H1 (cell line): ENCODE results near the gene TMEM129. TPM values are rescaled to one million over a fixed set of nuclear protein-coding genes. Genes with fewer than 3 reads are reported as not detected.

Source experiments
- CTCF ChIA-PET: fragments of 300-600 bp; sonication (Branson Sonifier 250); formaldehyde crosslinking; loops from one replicate; lab custom pipeline; 2021; ENCODE audit not compliant: partially characterized antibody; lab: Charles Lee
- POLR2A ChIA-PET: fragments of 300-600 bp; sonication (Branson Sonifier 250); formaldehyde crosslinking; loops from one replicate; lab custom pipeline; 2021; ENCODE audit warnings: inconsistent platforms; ENCODE audit not compliant: partially characterized antibody; lab: Charles Lee
- DNase-seq, 2 experiments: peaks; one replicate each; pipeline versions ENCODE4 v3.0.0 to v3.0.0-alpha.2; 2010 to 2022; ENCODE audit warnings: low spot score in 2 of 2, low read depth in 1 of 2, mixed read lengths in 1 of 2
- FAIRE-seq: peaks from 2 replicates; lab custom pipeline; 2011; peaks lifted over from hg19 to GRCh38; lab: Jason Lieb, UNC
- H2AFZ ChIP-seq: 2 replicates; pipeline ENCODE4 v1.8.1; 2012; ENCODE audit warnings: low read length, inconsistent platforms
- H2AK5ac ChIP-seq: 2 replicates; pipeline ENCODE4 v1.6.1; 2013; ENCODE audit warnings: low read depth, low read length
- H2BK120ac ChIP-seq: replicated peaks from 2 replicates; pipeline ENCODE3; 2013; ENCODE audit warnings: low read depth, low read length, inconsistent platforms
- H2BK12ac ChIP-seq: 2 replicates; pipeline ENCODE4 v1.6.1; 2013; ENCODE audit warnings: low read depth, low read length
- H2BK15ac ChIP-seq: 2 replicates; pipeline ENCODE4 v1.6.1; 2013; ENCODE audit warnings: low read length
- H2BK20ac ChIP-seq: 2 replicates; pipeline ENCODE4 v1.6.1; 2013; ENCODE audit warnings: low read length
- H2BK5ac ChIP-seq: 2 replicates; pipeline ENCODE4 v1.6.1; 2013; ENCODE audit warnings: low read depth, low read length
- H3K14ac ChIP-seq: 2 replicates; pipeline ENCODE4 v1.6.1; 2013; ENCODE audit warnings: inconsistent platforms; ENCODE audit not compliant: insufficient read length
- H3K18ac ChIP-seq: 2 replicates; pipeline ENCODE4 v1.6.1; 2013; ENCODE audit warnings: low read length; ENCODE audit errors: extremely low read depth
- H3K23ac ChIP-seq: 2 replicates; pipeline ENCODE4 v1.6.1; 2013; ENCODE audit warnings: inconsistent platforms; ENCODE audit not compliant: insufficient read length
- H3K23me2 ChIP-seq: 2 replicates; pipeline ENCODE4 v1.6.1; 2013; ENCODE audit warnings: low read depth, low read length
- H3K27ac ChIP-seq: 2 replicates; pipeline ENCODE4 v1.6.1; 2011; ENCODE audit warnings: low read depth, low read length, inconsistent platforms
- H3K27me3 ChIP-seq, 4 experiments: replicated peaks in 1 of 4; 1 replicate in 1 of 4; 2 replicates in 3 of 4; pipeline versions ENCODE4 v1.6.1 to v1.8.1; 2011 to 2013; ENCODE audit warnings: low read length in 3 of 4, mild to moderate bottlenecking in 3 of 4, inconsistent platforms in 2 of 4, mixed read lengths in 2 of 4, moderate library complexity in 1 of 4; ENCODE audit not compliant: control insufficient read depth in 3 of 4, insufficient read depth in 3 of 4; ENCODE audit errors: extremely low read depth in 1 of 4
- H3K36me3 ChIP-seq, 4 experiments: 2 replicates each; pipeline versions ENCODE4 v1.6.1 to v1.8.1; 2011 to 2013; ENCODE audit warnings: mild to moderate bottlenecking in 4 of 4, low read length in 3 of 4, moderate library complexity in 2 of 4, control low read depth in 1 of 4, inconsistent platforms in 1 of 4; ENCODE audit not compliant: insufficient read depth in 4 of 4, control insufficient read depth in 2 of 4
- H3K4ac ChIP-seq: replicated peaks from 2 replicates; pipeline ENCODE3; 2013; ENCODE audit warnings: low read length, low read depth, mixed read lengths, inconsistent platforms; ENCODE audit not compliant: insufficient read length
- H3K4me1 ChIP-seq, 4 experiments: replicated peaks in 1 of 4; 1 replicate in 1 of 4; 2 replicates in 3 of 4; pipeline versions ENCODE4 v1.6.1 to v1.8.1; 2011 to 2013; ENCODE audit warnings: low read length in 3 of 4, inconsistent platforms in 2 of 4, mixed read lengths in 1 of 4; ENCODE audit not compliant: insufficient read depth in 4 of 4, control insufficient read depth in 3 of 4
- H3K4me2 ChIP-seq, 2 experiments: 2 replicates each; pipeline versions ENCODE4 v1.6.1 to v1.8.1; 2011 to 2013; ENCODE audit warnings: low read depth in 2 of 2, low read length in 2 of 2, control low read depth in 1 of 2, inconsistent platforms in 1 of 2, mild to moderate bottlenecking in 1 of 2; ENCODE audit not compliant: insufficient read depth in 1 of 2
- H3K4me3 ChIP-seq, 4 experiments: fragments of 200-600, 300-600 bp in 1 of 4; sonication (generic), shearing (Covaris generic), sonication (Bioruptor Twin) in 1 of 4; 2 replicates each; pipeline versions ENCODE4 v1.5.1 to v1.8.1; 2011 to 2016; ENCODE audit warnings: low read length in 4 of 4, low read depth in 3 of 4, control low read depth in 2 of 4, inconsistent platforms in 2 of 4, mild to moderate bottlenecking in 2 of 4, mixed read lengths in 1 of 4, moderate library complexity in 1 of 4; ENCODE audit not compliant: insufficient read depth in 2 of 4; ENCODE audit errors: extremely low read depth in 1 of 4
- H3K56ac ChIP-seq: replicated peaks from 2 replicates; pipeline ENCODE3; 2013; ENCODE audit warnings: low read depth, mild to moderate bottlenecking, mixed read lengths, low read length, inconsistent platforms; ENCODE audit not compliant: insufficient read length
- H3K79me1 ChIP-seq: 2 replicates; pipeline ENCODE4 v1.6.1; 2013; ENCODE audit warnings: low read depth, low read length, control low read depth
- H3K79me2 ChIP-seq, 2 experiments: 2 replicates each; pipeline versions ENCODE4 v1.6.1 to v1.8.1; 2012 to 2013; ENCODE audit warnings: low read length in 2 of 2, mild to moderate bottlenecking in 2 of 2, inconsistent platforms in 1 of 2; ENCODE audit not compliant: insufficient read depth in 2 of 2, control insufficient read depth in 1 of 2
- H3K9ac ChIP-seq, 4 experiments: replicated peaks in 1 of 4; 1 replicate in 1 of 4; 2 replicates in 3 of 4; pipeline versions ENCODE4 v1.6.1 to v1.8.1; 2011 to 2013; ENCODE audit warnings: low read depth in 3 of 4, low read length in 3 of 4, control low read depth in 2 of 4, mild to moderate bottlenecking in 2 of 4, moderate library complexity in 2 of 4, inconsistent platforms in 1 of 4; ENCODE audit errors: extremely low read depth in 1 of 4
- H3K9me3 ChIP-seq, 2 experiments: 2 replicates each; pipeline versions ENCODE4 v1.6.1 to v1.8.1; 2012 to 2013; ENCODE audit warnings: mild to moderate bottlenecking in 2 of 2, moderate library complexity in 2 of 2, control low read depth in 1 of 2, inconsistent platforms in 1 of 2, low read depth in 1 of 2, low read length in 1 of 2, mixed read lengths in 1 of 2; ENCODE audit not compliant: insufficient read depth in 2 of 2
- H4K20me1 ChIP-seq, 2 experiments: replicated peaks in 1 of 2; 2 replicates each; pipeline versions ENCODE3 to v1.8.1; 2011 to 2013; ENCODE audit warnings: inconsistent platforms in 2 of 2, low read length in 2 of 2, mild to moderate bottlenecking in 1 of 2; ENCODE audit not compliant: insufficient read depth in 2 of 2, control insufficient read depth in 1 of 2
- H4K5ac ChIP-seq: 2 replicates; pipeline ENCODE4 v1.6.1; 2013; ENCODE audit warnings: low read length, low read depth, mixed read lengths, inconsistent platforms; ENCODE audit not compliant: insufficient read length
- H4K8ac ChIP-seq: 2 replicates; pipeline ENCODE4 v1.8.0; 2013; ENCODE audit warnings: mild to moderate bottlenecking, moderate library complexity, low read length, inconsistent platforms; ENCODE audit not compliant: insufficient read depth; ENCODE audit errors: extremely low read depth
- H4K91ac ChIP-seq: replicated peaks from 2 replicates; pipeline ENCODE3; 2013; ENCODE audit warnings: low read length, mixed read lengths, inconsistent platforms; ENCODE audit not compliant: insufficient read length
- BRCA1 ChIP-seq: IDR thresholded peaks from 2 replicates; pipeline ENCODE4 v1.6.1; 2012; ENCODE audit warnings: low read depth, low read length, improper control_type of control experiment
- CHD1 ChIP-seq: IDR thresholded peaks from 2 replicates; pipeline ENCODE4 v1.6.1; 2012; ENCODE audit warnings: low read depth, low read length, improper control_type of control experiment
- FOSL1 ChIP-seq: IDR thresholded peaks from 2 replicates; pipeline ENCODE4 v1.6.1; 2011; ENCODE audit warnings: mild to moderate bottlenecking, low read depth, low read length, moderate library complexity; ENCODE audit not compliant: insufficient read depth
- GABPA ChIP-seq: IDR thresholded peaks from 2 replicates; pipeline ENCODE4 v1.6.1; 2011; ENCODE audit warnings: mild to moderate bottlenecking, low read length, moderate library complexity, borderline replicate concordance; ENCODE audit not compliant: insufficient read depth
- JUND ChIP-seq: IDR thresholded peaks from 2 replicates; pipeline ENCODE4 v1.6.1; 2011; ENCODE audit warnings: mild to moderate bottlenecking, improper control_type of control experiment, low read length
- KDM1A ChIP-seq: fragments of 200-600, 300-600 bp; sonication (generic); IDR thresholded peaks from 2 replicates; pipeline ENCODE4 v1.7.1; 2016; ENCODE audit warnings: mild to moderate bottlenecking, low read length, borderline replicate concordance
- KDM4A ChIP-seq: IDR thresholded peaks from one replicate; pipeline ENCODE4 v1.7.1; 2012; ENCODE audit warnings: low read depth, mild to moderate bottlenecking, moderate library complexity, low read length, inconsistent platforms; ENCODE audit not compliant: severe bottlenecking
- NRF1 ChIP-seq: IDR thresholded peaks from 2 replicates; pipeline ENCODE4 v1.6.1; 2011; ENCODE audit warnings: mild to moderate bottlenecking, low read depth, low read length, improper control_type of control experiment
- POU5F1 ChIP-seq: IDR thresholded peaks from 2 replicates; pipeline ENCODE4 v1.6.1; 2011; ENCODE audit warnings: low read depth, mild to moderate bottlenecking, low read length, moderate library complexity
- SP4 ChIP-seq: IDR thresholded peaks from 2 replicates; pipeline ENCODE4 v1.6.1; 2012; ENCODE audit warnings: low read length, inconsistent platforms
- WGBS, 2 experiments: shearing (Covaris generic) in 1 of 2; methylation state at CpG; one replicate each; pipeline versions ENCODE4 v1.1.6 to v1.1.7; 2013 to 2015; ENCODE audit warnings: low lambda C conversion rate in 2 of 2, mixed read lengths in 2 of 2, inconsistent platforms in 1 of 2, low coverage in 1 of 2, missing lambda C conversion rate in 1 of 2; ENCODE audit not compliant: insufficient replicate concordance in 2 of 2, insufficient coverage in 1 of 2, insufficient read length in 1 of 2; ENCODE audit errors: extremely low coverage in 1 of 2, missing lambda C conversion rate in 1 of 2; 5-methylcytosine and 5-hydroxymethylcytosine counted together
- polyA plus RNA-seq, 7 experiments: library from polyadenylated mRNA; depleted of rRNA in 3 of 7; stranded (reverse) in 5 of 7; unstranded in 2 of 7; fragments of >200 nt in 5 of 7; fragments of 200-250 nt in 2 of 7; gene quantifications; 1 replicate in 5 of 7; 2 replicates in 1 of 7; 4 replicates in 1 of 7; pipeline versions ENCODE4 v1.2.1 to v1.2.3, GENCODE V29; 2011 to 2013; ENCODE audit warnings: missing spikeins in 2 of 7, mixed read lengths in 2 of 7
- total RNA-seq: library from RNA; stranded (reverse); fragmentation: NEBNext Ultra II Directional; extraction: Animal tissue kit (Norgen Biotek cat#: 25700); gene quantifications from 2 replicates; pipeline ENCODE4 v1.2.1, GENCODE V29; 2021
- TF ChIP-seq, protein P1 (sequence below): IDR thresholded peaks from 2 replicates; pipeline ENCODE4 v1.6.1; 2012; ENCODE audit warnings: inconsistent platforms

The TMEM129 gene
- total and polyA plus RNA-seq, 2 of the 8 experiments (the other 6 are each of a cell fraction or from before 2014, with no cell fraction given), result 31.5 to 58.7 TPM

- Histone ChIP-seq H2AK5ac (no peak overlapping the region), H3K9ac (no peak overlapping the region; a peak in 1 of 7 replicates), H3K9me3 (no peaks in the 10 kb centered on the region), H3K36me3 (peaks cover 47 to 57% (median 53%) of the 10 kb centered on the region in 4 experiments), H3K18ac (no peak overlapping the region), H3K4me3 (no peak overlapping the region), H2BK120ac (no peak overlapping the region), H4K5ac (no peak overlapping the region), H3K4me1 (peaks cover 0 to 12% (median 5%) of the 10 kb centered on the region in 4 experiments; a peak in 6 of 7 replicates), H4K20me1 (peaks cover 31 to 39% of the 10 kb centered on the region in 2 experiments), H2BK15ac (no peak overlapping the region), H3K56ac (no peak overlapping the region), H3K4me2 (no peak overlapping the region), H3K14ac (no peak overlapping the region), H4K8ac (no peak overlapping the region), H3K27ac (no peak overlapping the region), H2BK12ac (no peak overlapping the region), H3K23ac (no peak overlapping the region), H2BK20ac (no peak overlapping the region), H2BK5ac (0 out of 2 replicates have a peak overlapping the region, but pooled peaks have one; percentile 7), H4K91ac (no peak overlapping the region), H2AFZ (no peak overlapping the region), H3K23me2 (peaks cover 4% of the 10 kb centered on the region; the same call in 1 of the 2 replicates), H3K79me1 (peaks cover 11% of the 10 kb centered on the region), H3K4ac (peak overlapping the region; percentile 13), H3K27me3 (no peaks in the 10 kb centered on the region), H3K79me2 (peaks cover 9 to 40% of the 10 kb centered on the region in 2 experiments; a peak in 3 of 4 replicates)
- DNase-seq, result peak; percentile 79 to 99
- FAIRE-seq, result peak; percentile 80
- POLR2A ChIA-PET, result interaction anchor here (0.9 to 8.8 kb wide), 3 partner anchors 10 to 15 kb away, joined by 3 to 100 read pairs (median 3); partner anchors contain the start of gene SLBP
- 74% methylated on average over 17 of the region's 17 CpGs; no CpG with 5 or more reads in 1 of the 2 experiments for WGBS, 2 experiments
- CTCF ChIA-PET, result interaction anchor here (0.6 to 18.6 kb wide), 23 partner anchors 8 to 187 kb away, joined by 3 to 326 read pairs (median 4); no protein-coding TSS in a partner anchor
- no peak for TF ChIP-seq NRF1
- TF ChIP-seq KDM1A, result no peak
- no peak for TF ChIP-seq SP4
- TF ChIP-seq POU5F1, result no peak
- no peak for TF ChIP-seq CHD1
- peak; percentile 39; the same call in 1 of the 2 replicates for TF ChIP-seq GABPA
- TF ChIP-seq FOSL1, result no peak
- TF ChIP-seq KDM4A, result no peak
- no peak for TF ChIP-seq JUND
- TF ChIP-seq BRCA1, result no peak
- TF ChIP-seq, protein P1, sequence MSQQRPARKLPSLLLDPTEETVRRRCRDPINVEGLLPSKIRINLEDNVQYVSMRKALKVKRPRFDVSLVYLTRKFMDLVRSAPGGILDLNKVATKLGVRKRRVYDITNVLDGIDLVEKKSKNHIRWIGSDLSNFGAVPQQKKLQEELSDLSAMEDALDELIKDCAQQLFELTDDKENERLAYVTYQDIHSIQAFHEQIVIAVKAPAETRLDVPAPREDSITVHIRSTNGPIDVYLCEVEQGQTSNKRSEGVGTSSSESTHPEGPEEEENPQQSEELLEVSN, result no peak
Measured at GRCh38 chr4:1726146-1726934, 5.2 kb upstream of the TMEM129 start.
